Natural killer cell (primary cell): Measurements from ENCODE around the gene ZNF518B. TPM values are rescaled to one million over a fixed set of nuclear protein-coding genes. Genes with fewer than 3 reads are reported as not detected.

ENCODE experiments used
- ATAC-seq, 3 donors: fragments of 150-1000 bp in 2 of 3; fragments of 200-7000 bp in 1 of 3; cut with Tn5 transposase; 1 replicate in 1 of 3; 2 replicates in 2 of 3; pipeline ENCODE4 v1.10.0; 2021; ENCODE audit warnings: mild to moderate bottlenecking in 2 of 3, moderate library complexity in 2 of 3
- DNase-seq, 2 donors: peaks; one replicate each; pipeline versions ENCODE4 v3.0.0 to v3.0.0-alpha.2; 2013 to 2021; ENCODE audit warnings: mixed read lengths in 1 of 2
- H3K27ac ChIP-seq: one replicate; pipeline ENCODE4 v1.5.1; 2013; ENCODE audit warnings: mild to moderate bottlenecking, low read length
- H3K27me3 ChIP-seq: one replicate; pipeline ENCODE4 v1.6.1; 2013; ENCODE audit warnings: low read length; ENCODE audit not compliant: control insufficient read depth, insufficient read depth
- H3K36me3 ChIP-seq: one replicate; pipeline ENCODE4 v1.6.1; 2013; ENCODE audit warnings: low read length; ENCODE audit not compliant: control insufficient read depth, insufficient read depth
- H3K4me1 ChIP-seq: one replicate; pipeline ENCODE4 v1.6.1; 2013; ENCODE audit warnings: low read length; ENCODE audit not compliant: control insufficient read depth, insufficient read depth
- H3K4me3 ChIP-seq: one replicate; pipeline ENCODE4 v1.5.1; 2013; ENCODE audit warnings: low read length
- H3K9me3 ChIP-seq: one replicate; pipeline ENCODE4 v1.6.1; 2013; ENCODE audit warnings: low read length; ENCODE audit not compliant: control insufficient read depth, insufficient read depth
- H3K27ac Mint-ChIP-seq, 2 donors: one replicate each; pipeline ENCODE4 v1.8.0; 2022; ENCODE audit warnings: mild to moderate bottlenecking in 2 of 2, mixed read lengths in 2 of 2, moderate library complexity in 1 of 2
- H3K27me3 Mint-ChIP-seq, 2 donors: one replicate each; pipeline ENCODE4 v1.8.0; 2022; ENCODE audit warnings: low read depth in 2 of 2, mixed read lengths in 2 of 2
- H3K36me3 Mint-ChIP-seq: one replicate; pipeline ENCODE4 v1.8.0; 2022; ENCODE audit warnings: mixed read lengths
- H3K4me1 Mint-ChIP-seq, 2 donors: one replicate each; pipeline ENCODE4 v1.8.0; 2022; ENCODE audit warnings: mixed read lengths in 2 of 2
- H3K4me3 Mint-ChIP-seq: one replicate; pipeline ENCODE4 v1.8.0; 2022; ENCODE audit warnings: mild to moderate bottlenecking, moderate library complexity, mixed read lengths
- H3K9me3 Mint-ChIP-seq, 2 donors: one replicate each; pipeline ENCODE4 v1.8.0; 2022; ENCODE audit warnings: mixed read lengths in 2 of 2
- CTCF ChIP-seq: fragments of 200-600 bp; IDR thresholded peaks from one replicate; pipeline ENCODE4 v1.8.0; 2022; ENCODE audit warnings: antibody characterized with exemption
- WGBS: methylation state at CpG from one replicate; pipeline ENCODE4 v1.1.7; 2013; ENCODE audit warnings: missing lambda C conversion rate; ENCODE audit not compliant: insufficient coverage; 5-methylcytosine and 5-hydroxymethylcytosine counted together
- intact Hi-C: fragments of 100-400 bp; cut with micrococcal nuclease; formaldehyde crosslinking; loops from one replicate; pipeline ENCODE4 v1.14.2; 2022
- total RNA-seq, 4 donors: library from RNA; stranded (reverse); fragments of 120-200 nt in 1 of 4; gene quantifications; one replicate each; pipeline versions ENCODE4 v1.2.3 to v1.2.4, GENCODE V29; 2013 to 2022

The ZNF518B gene
- total RNA-seq, 3 donors from 2014 or later (not counting 1 experiment from before 2014, with no cell fraction given), result 14.6 to 19.9 (median 15.2) TPM

- Mint-ChIP-seq H3K9me3 (no peaks in the 10 kb centered on the region), H3K27me3 (peaks cover 17 to 25% of the 10 kb centered on the region in 2 donors), H3K4me1 (peaks cover 24 to 25% of the 10 kb centered on the region in 2 donors), H3K36me3 (no peaks in the 10 kb centered on the region), H3K4me3 (peak overlapping the region; percentile 76), H3K27ac (peak overlapping the region in 1 of 2 donors; percentile 45)
- H3K9me3 ChIP-seq, result no peaks in the 10 kb centered on the region
- no peak for TF ChIP-seq CTCF
- intact Hi-C loops, result loop anchor here (10.0 kb wide), 1 partner anchor 1017 kb away; no protein-coding TSS in a partner anchor
- peaks cover 4% of the 10 kb centered on the region for H3K36me3 ChIP-seq
- WGBS, result 82% methylated on average over 13 of the region's 13 CpGs
- DNase-seq (peak in 1 of 2 donors; percentile 6), ATAC-seq (no peak)
- H3K4me1 ChIP-seq, result peaks cover 23% of the 10 kb centered on the region
- no peak overlapping the region for H3K4me3 ChIP-seq
- H3K27ac ChIP-seq, result no peak overlapping the region
- H3K27me3 ChIP-seq, result peaks cover 14% of the 10 kb centered on the region
These were observed 951 bp upstream of the ZNF518B start for GRCh38 chr4:10458177-10458576.

- H3K36me3 ChIP-seq, result peaks cover 8% of the 10 kb centered on the region
- Mint-ChIP-seq H3K9me3 (no peaks in the 10 kb centered on the region), H3K27ac (peak overlapping the region; percentile 82 to 86), H3K4me1 (peaks cover 25 to 26% of the 10 kb centered on the region in 2 donors), H3K4me3 (peak overlapping the region; percentile 87), H3K27me3 (peaks cover 6 to 10% of the 10 kb centered on the region in 2 donors), H3K36me3 (no peaks in the 10 kb centered on the region)
- H3K27me3 ChIP-seq, result peaks cover 3% of the 10 kb centered on the region
- H3K9me3 ChIP-seq, result no peaks in the 10 kb centered on the region
- intact Hi-C loops, result loop anchor here (2.0 to 10.0 kb wide), 2 partner anchors 340 to 1018 kb away; partner anchors contain the start of gene WDR1
- peak; percentile 46 to 67 (median 59) for ATAC-seq
- DNase-seq, result peak; percentile 55 to 81
- no peak for TF ChIP-seq CTCF
- H3K27ac ChIP-seq, result peak overlapping the region; percentile 64
- H3K4me3 ChIP-seq, result peak overlapping the region; percentile 51
- peaks cover 20% of the 10 kb centered on the region for H3K4me1 ChIP-seq
- WGBS, result 6% methylated on average over 96 of the region's 96 CpGs
These were observed 501 bp downstream of the ZNF518B start for GRCh38 chr4:10456595-10457254.

GRCh38 chr4:10456260-10456594 lies 999 bp downstream of the ZNF518B start:
- no peaks in the 10 kb centered on the region for H3K27me3 ChIP-seq
- H3K9me3 ChIP-seq, result no peaks in the 10 kb centered on the region
- intact Hi-C loops, result loop anchor here (2.0 to 10.0 kb wide), 2 partner anchors 339 to 1019 kb away; partner anchors contain the start of gene WDR1
- peak overlapping the region; percentile 64 for H3K27ac ChIP-seq
- peaks cover 8% of the 10 kb centered on the region for H3K36me3 ChIP-seq
- peaks cover 22 to 25% of the 10 kb centered on the region in 2 donors for H3K4me1 Mint-ChIP-seq
- H3K27me3 Mint-ChIP-seq, result peaks cover 6 to 9% of the 10 kb centered on the region in 2 donors
- DNase-seq, result no peak
- peaks cover 16% of the 10 kb centered on the region for H3K4me1 ChIP-seq
- no peak for TF ChIP-seq CTCF
- H3K27ac Mint-ChIP-seq, result peak overlapping the region; percentile 82 to 86
- no peaks in the 10 kb centered on the region for H3K9me3 Mint-ChIP-seq
- H3K36me3 Mint-ChIP-seq, result no peaks in the 10 kb centered on the region
- 67% methylated on average over 11 of the region's 11 CpGs for WGBS
- peak overlapping the region; percentile 51 for H3K4me3 ChIP-seq
- peak overlapping the region; percentile 87 for H3K4me3 Mint-ChIP-seq
- no peak for ATAC-seq
